ENCODE results near the gene MS4A12.
"Not testable (repeated sequence)": the region's sequence is repeated elsewhere in the genome, so short reads cannot be mapped to it uniquely, and the experiment has no call there.

The MS4A12 gene

DNA sequence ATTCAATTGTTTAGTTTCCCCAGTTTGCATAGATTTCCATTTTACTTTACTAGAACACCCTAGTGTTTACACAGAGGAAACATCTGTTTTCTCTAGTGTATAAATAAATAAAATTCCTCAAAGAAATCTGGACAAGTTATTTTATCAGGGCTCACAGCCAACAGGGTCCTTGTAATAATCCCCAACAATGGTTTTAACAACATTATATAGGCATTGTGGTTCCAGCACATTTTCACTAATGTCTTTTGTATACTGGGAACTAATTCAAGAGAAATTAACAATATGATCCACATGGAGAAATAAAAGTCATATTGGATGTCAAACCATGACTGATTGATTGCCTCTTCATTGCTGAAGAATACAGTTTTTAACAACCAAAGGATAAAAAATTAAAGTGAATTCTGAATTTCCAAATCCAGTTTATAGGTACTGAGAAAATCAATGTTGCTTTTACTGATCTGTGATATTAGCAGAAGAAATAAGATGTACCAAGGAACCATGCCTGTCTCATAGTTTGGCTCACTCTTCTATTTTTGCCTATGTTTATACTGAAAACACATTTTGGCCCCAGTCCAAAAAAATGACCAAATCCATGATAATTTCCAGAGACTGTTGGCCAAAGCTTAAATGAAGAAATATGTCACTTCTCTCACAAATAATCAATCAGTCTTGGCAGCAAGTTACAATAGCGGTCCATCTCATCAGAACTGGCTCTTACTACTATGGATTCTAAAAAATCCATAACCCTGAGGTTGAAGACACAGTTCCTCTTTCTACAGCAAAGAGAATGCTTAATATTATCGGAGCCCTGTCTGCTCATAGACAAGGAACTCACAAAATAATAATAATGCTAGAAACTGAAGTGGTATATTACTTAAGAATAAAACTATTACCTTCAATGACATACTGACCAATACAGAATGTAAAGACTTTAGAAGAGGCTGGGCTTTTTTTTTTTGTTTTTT lies 21.2 kb downstream of the MS4A12 start:
- no peak for DNase-seq

DNA sequence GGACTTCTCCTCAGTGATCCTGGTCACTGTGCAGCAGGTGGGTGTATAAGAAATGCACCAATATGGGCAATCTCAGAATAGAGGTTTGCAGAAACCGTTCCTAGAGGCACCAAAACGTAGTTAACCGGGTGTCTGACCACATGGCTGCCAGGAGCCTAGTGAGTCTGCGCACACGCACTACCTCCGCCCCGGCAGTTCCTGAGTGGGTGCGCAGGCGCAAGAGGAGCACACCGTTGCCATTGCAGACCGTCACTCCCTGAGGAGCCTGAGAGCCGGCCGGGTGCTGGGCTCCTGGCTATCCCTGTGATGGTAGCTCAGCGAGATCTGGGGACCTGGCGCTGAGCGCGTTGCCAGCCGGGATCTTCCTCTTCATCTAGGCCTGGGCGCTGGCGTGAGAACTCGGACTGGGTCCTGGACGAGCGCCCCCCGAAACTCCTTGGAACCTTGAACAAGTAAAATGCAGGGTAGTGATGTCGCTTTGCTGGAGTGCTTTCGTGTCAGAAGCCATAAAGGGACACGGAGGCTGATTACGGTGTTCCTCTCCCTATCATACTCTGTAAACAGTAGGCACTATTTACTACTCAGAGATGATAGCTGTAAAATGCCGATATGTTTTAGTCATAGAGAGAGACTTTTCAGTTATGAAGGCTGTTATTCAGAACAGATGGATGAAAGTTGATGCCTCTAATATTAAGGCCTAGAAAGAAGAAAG lies 22.7 kb downstream of the MS4A12 start, which contains the start of gene MS4A13:
Gene MS4A13, plus strand, starts transcription at position 249 of the 712 bp plus-strand sequence. CDS start 2,692 bp downstream, outside the sequence.
- DNase-seq = no peak

DNA sequence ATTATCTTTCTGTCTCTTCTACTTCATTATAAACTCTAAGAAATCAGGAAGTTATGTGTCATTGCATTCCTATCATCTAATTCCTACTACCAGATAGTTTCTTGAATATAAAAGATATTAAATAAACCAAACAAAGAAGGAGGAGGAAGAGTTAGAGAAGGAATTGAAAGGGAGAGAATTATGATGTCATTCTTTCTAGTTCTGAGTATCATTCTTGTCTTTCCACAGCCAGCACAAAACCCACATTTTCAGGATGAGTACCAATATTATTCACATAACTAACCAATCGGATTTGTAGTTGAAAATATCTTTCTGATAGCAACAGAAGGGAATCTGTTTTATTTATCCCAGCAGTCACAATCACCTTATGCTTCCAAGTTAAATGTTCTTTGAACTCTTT lies 35.9 kb downstream of the MS4A12 start:
- no peak for DNase-seq

DNA sequence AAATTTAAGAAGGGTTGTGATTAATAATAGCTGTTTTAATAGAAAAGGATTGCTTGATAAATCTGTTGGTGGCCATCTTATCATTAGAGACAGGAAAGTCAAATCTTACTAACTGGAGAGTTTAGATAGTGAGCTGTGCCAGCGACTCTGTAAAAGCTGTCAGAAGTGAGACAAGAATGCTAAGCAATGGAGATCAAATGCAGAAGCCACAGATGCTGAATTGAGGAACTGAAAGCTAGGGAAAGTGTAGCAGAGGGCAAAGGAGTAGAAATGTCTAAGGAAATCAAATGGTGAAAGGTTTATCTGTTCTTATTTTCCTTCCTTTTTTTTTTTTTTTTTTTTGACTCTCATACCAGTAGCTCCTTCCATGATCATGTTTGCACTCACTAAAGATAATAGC lies 36.4 kb downstream of the MS4A12 start:
- DNase-seq = no peak

DNA sequence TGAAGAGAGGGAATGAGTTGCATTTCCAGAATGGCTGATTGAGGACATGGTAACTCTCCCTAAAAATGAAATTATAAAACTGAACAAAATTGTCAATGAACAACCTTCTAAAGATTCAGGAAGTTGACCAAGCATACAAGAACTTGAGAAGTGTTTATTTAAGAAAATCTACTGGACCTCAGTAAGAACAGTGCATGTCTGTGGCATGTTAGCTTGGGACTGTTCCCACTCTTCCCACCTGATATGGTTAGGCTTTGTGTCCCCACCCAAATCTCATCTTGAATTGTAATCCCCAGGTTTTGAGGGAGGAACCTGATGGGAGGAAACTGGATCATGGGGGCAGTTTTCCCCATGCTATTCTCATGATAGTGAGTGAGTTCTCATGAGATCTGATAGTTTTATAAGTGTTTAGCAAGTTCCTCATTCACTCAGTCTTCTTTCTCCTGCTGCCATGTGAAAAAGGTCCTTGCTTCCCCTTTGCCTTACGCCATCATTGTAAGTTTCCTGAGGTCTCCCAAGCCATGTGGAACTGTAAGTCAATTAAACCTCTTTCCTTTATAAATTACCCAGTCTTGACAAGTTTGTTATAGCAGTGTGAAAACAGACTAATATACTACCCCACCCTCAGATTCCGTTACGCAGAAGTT lies 38.0 kb downstream of the MS4A12 start:
- no peak for DNase-seq

DNA sequence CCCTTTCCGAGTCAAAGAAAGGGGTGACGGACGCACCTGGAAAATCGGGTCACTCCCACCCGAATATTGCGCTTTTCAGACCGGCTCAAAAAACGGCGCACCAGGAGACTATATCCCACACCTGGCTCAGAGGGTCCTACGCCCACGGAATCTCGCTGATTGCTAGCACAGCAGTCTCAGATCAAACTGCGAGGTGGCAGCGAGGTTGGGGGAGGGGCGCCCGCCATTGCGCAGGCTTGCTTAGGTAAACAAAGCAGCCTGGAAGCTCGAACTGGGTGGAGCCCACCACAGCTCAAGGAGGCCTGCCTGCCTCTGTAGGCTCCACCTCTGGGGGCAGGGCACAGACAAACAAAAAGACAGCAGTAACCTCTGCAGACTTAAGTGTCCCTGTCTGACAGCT lies 39.8 kb downstream of the MS4A12 start:
- not testable (repeated sequence) for DNase-seq

DNA sequence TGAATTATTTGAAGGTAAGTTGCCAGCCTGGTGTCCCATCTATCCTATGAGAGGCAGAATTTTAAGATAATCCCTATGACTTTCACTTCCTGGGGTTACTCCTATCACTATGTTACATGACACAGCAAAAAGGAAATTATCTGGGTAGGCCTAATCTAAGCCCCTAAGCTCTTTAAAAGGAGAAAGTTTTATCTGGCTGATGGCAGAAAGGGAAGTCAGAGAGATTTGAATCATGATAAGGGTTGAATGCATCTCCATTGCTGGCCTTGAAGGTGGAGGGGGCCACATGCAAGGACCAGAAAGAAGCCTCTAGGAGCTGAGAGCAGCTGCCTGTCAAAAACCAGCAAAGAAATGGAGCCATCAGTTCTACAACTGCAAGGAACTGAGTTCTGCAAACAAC lies 46.0 kb downstream of the MS4A12 start:
- not testable (repeated sequence) for DNase-seq

DNA sequence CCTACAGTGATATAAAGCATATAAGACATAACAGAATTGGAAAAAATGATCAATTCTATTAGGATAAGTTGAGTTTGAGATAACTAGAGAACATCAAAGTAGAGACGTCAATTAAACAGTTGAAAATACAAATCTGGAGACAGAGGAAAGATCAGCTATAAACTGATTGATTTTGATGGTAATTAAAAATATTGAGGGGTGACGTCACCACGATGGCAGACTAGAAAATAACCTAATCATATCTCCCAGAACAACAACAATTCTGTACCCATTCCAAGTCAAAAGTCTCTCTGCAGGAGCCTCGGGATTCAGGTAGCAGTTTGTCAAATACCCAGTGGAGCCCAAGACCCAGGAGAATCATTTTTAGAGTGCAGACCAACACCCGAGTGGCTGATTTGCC lies 51.5 kb downstream of the MS4A12 start:
- no peak for DNase-seq

All from NCI-H446 (cell line).